SK-N-SH treated with all-trans-retinoic acid at 6 μM for 48 hours (cell line): ENCODE data around the gene PURB.

Experiments used
- ATAC-seq: fragments of 200-7000 bp; cut with Tn5 transposase; 3 replicates; pipeline ENCODE4 v1.9.1; 2020; ENCODE audit warnings: mild to moderate bottlenecking, moderate library complexity
- ARNTL ChIP-seq: fragments of 450-650 bp; formaldehyde crosslinking; IDR thresholded peaks from 2 replicates; pipeline ENCODE4 v1.5.0; 2020; ENCODE audit warnings: low read depth, mild to moderate bottlenecking, moderate library complexity, borderline replicate concordance
- BACH2 ChIP-seq: fragments of 250-450 bp; sonication (Bioruptor Pico); IDR thresholded peaks from 2 replicates; pipeline ENCODE4 v1.9.0; 2021; ENCODE audit warnings: mild to moderate bottlenecking, borderline replicate concordance
- CREB5 ChIP-seq: fragments of 250-450 bp; sonication (Bioruptor Pico); IDR thresholded peaks from 2 replicates; pipeline ENCODE4 v1.5.1; 2020; ENCODE audit warnings: low read depth, mild to moderate bottlenecking, moderate library complexity
- CSDC2 ChIP-seq: fragments of 250-450 bp; sonication (Bioruptor Pico); IDR thresholded peaks from 2 replicates; pipeline ENCODE4 v1.5.0; 2020; ENCODE audit warnings: mild to moderate bottlenecking, moderate library complexity
- ESRRG ChIP-seq: fragments of 250-450 bp; sonication (Bioruptor Pico); IDR thresholded peaks from 2 replicates; pipeline ENCODE4 v1.6.1; 2021; ENCODE audit warnings: mild to moderate bottlenecking
- GLIS3 ChIP-seq: fragments of 250-450 bp; sonication (Bioruptor Pico); IDR thresholded peaks from 2 replicates; pipeline ENCODE4 v1.5.0; 2020; ENCODE audit warnings: mild to moderate bottlenecking, moderate library complexity
- ISL1 ChIP-seq: fragments of 250-450 bp; sonication (Bioruptor Pico); IDR thresholded peaks from 2 replicates; pipeline ENCODE4 v2.1.2; 2022; ENCODE audit warnings: mild to moderate bottlenecking, moderate library complexity
- OSR1 ChIP-seq: fragments of 250-450 bp; sonication (Bioruptor Pico); IDR thresholded peaks from 2 replicates; pipeline ENCODE4 v1.8.0; 2022; ENCODE audit warnings: moderate library complexity, mild to moderate bottlenecking, inconsistent platforms
- RARB ChIP-seq: fragments of 250-450 bp; sonication (Bioruptor Pico); IDR thresholded peaks from 2 replicates; pipeline ENCODE4 v1.8.0; 2021; ENCODE audit warnings: mild to moderate bottlenecking, moderate library complexity
- SNAI2 ChIP-seq: fragments of 250-450 bp; sonication (Bioruptor Pico); IDR thresholded peaks from 2 replicates; pipeline ENCODE4 v1.5.0; 2020; ENCODE audit warnings: mild to moderate bottlenecking, moderate library complexity
- TCF4 ChIP-seq: fragments of 250-450 bp; sonication (Bioruptor Pico); IDR thresholded peaks from 2 replicates; pipeline ENCODE4 v1.8.0; 2021; ENCODE audit warnings: mild to moderate bottlenecking, moderate library complexity, borderline replicate concordance
- TOX ChIP-seq: fragments of 250-450 bp; sonication (Bioruptor Pico); IDR thresholded peaks from 2 replicates; pipeline ENCODE4 v1.8.0; 2021; ENCODE audit warnings: mild to moderate bottlenecking, moderate library complexity, borderline replicate concordance
- TSHZ2 ChIP-seq: fragments of 250-450 bp; sonication (Bioruptor Pico); IDR thresholded peaks from 2 replicates; pipeline ENCODE4 v1.5.0; 2020; ENCODE audit warnings: mild to moderate bottlenecking, moderate library complexity
- ZFP3 ChIP-seq: fragments of 250-450 bp; sonication (Bioruptor Pico); IDR thresholded peaks from 2 replicates; pipeline ENCODE4 v1.5.0; 2020; ENCODE audit warnings: mild to moderate bottlenecking, moderate library complexity
- ZFP30 ChIP-seq: fragments of 450-650 bp; formaldehyde crosslinking; IDR thresholded peaks from 2 replicates; pipeline ENCODE4 v1.5.0; 2022; ENCODE audit warnings: mild to moderate bottlenecking, moderate library complexity
- ZNF565 ChIP-seq: fragments of 450-650 bp; formaldehyde crosslinking; conservative IDR thresholded peaks from 2 replicates; pipeline ENCODE4 v1.5.0; 2020; ENCODE audit warnings: low read depth, mild to moderate bottlenecking, moderate library complexity
- ZNF70 ChIP-seq: fragments of 450-650 bp; formaldehyde crosslinking; IDR thresholded peaks from 2 replicates; pipeline ENCODE4 v1.5.0; 2020; ENCODE audit warnings: mild to moderate bottlenecking, moderate library complexity
- ZNF8 ChIP-seq: fragments of 450-650 bp; formaldehyde crosslinking; IDR thresholded peaks from 2 replicates; pipeline ENCODE4 v1.5.0; 2020; ENCODE audit warnings: mild to moderate bottlenecking, moderate library complexity

PURB gene

GRCh38 chr7:44891372-44891771 lies 6.0 kb upstream of the PURB start:
- TF ChIP-seq ZNF8 (CRISPR knock-in tag): no peak
- no peak for TF ChIP-seq SNAI2 (CRISPR knock-in tag)
- TF ChIP-seq CREB5: no peak
- TF ChIP-seq ZNF565 (CRISPR knock-in tag): no peak
- TF ChIP-seq TSHZ2 (CRISPR knock-in tag): no peak
- ATAC-seq: no peak

- ATAC-seq: no peak
- TF ChIP-seq ARNTL (CRISPR knock-in tag) (no peak), ZNF70 (no peak), ESRRG (CRISPR knock-in tag) (no peak), TSHZ2 (CRISPR knock-in tag) (no peak)
Observed at GRCh38 chr7:44889086-44889781, 3.9 kb upstream of the PURB start.

DNA sequence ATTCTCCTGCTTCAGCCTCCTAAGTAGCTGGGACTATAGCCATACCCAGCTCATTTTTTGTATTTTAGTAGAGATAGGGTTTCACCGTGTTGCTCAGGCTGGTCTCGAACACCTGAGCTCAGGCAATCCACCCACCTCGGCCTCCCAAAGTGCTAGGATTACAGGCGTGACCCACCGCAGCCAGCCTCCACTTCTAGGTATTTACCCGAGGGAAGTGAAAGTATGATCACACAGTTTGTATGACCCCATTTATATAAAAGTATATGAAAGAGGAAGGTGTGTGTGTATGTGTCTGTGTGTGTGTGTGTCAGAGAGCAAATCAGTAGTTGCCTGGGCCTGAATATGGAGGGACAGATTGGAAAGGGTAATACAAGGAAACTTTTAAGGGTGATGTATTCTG lies 2.0 kb upstream of the PURB start:
- ATAC-seq: no peak
- TF ChIP-seq CREB5 (no peak), GLIS3 (CRISPR knock-in tag) (no peak), TCF4 (CRISPR knock-in tag) (no peak), ARNTL (CRISPR knock-in tag) (no peak), TOX (no peak), OSR1 (CRISPR knock-in tag) (no peak), ZNF8 (CRISPR knock-in tag) (no peak), BACH2 (CRISPR knock-in tag) (no peak), ISL1 (no peak), ZFP3 (CRISPR knock-in tag) (no peak), ZFP30 (CRISPR knock-in tag) (no peak), TSHZ2 (CRISPR knock-in tag) (no peak), RARB (CRISPR knock-in tag) (no peak), CSDC2 (CRISPR knock-in tag) (no peak)
